Middle frontal gyrus (tissue), 1 donor: ENCODE results near the gene LTB.
"Not testable (repeated sequence)": the region's sequence is repeated elsewhere in the genome, so short reads cannot be mapped to it uniquely, and the experiment has no call there.

Experiments used
- DNase-seq: peaks from one replicate; pipeline ENCODE4 v3.0.0-alpha.2; 2015; ENCODE audit warnings: low spot score; ENCODE audit errors: extremely low spot score

Gene LTB

DNA sequence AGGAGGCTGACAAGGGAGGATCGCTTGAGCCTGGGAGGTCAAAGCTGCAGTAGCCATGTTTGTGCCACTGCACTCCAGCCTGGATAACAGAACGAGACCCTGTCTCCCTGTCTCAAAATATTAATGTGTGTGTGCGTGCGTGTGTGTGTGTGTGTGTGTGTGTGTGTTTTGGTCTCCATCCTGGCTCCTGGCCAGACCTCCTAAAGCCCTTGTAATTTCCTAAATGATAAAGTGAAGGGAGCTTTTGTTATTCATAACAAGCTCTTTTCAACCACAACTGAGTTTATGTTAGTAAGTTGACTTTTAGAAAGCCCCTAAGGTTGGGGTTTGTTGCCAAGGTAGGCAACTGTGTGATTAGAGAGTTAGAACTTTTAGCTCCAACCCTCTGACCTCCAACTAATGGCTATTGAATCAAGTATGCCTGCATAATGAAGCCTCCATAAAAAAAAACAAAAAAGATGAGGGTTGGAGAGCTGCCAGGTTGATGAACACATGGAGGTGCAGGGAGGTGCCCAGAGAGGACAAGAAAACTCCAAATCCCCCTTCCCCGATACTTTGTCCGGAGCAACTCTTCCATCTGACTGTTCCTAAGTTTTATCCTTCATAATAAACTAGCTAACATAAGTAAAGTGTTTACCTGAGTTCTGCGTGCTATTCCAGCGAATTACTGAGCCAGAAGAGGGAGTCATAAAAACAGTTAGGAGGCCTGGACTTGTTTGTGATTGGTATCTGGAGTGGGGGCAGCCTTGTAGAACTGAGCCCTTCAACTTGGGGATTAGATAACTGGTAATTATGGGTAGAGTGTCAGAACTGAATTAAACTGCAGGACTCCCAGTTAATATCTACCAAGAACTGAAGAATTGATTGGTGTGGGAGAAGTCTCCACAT is 27.5 kb upstream of the LTB start:
- DNase-seq, result no peak

DNA sequence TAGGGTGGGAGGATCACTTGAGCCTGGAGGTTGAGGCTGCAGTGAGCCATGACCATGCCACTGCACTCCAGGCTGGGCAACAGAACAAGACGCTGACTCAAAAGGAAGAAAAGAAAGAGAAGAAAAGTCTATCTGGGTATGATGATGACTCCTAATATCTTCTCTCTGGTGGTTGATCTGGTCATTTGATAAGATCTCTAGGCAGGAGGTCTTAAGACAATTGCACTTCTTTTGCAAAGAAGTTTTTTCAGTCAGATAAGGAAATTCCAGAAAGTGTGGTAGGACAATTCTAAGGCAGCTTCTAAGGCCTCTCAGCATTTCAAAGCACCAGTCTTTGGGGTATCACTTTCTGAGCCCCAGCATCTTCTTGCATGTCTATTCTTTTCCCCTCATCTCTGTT is 25.1 kb upstream of the LTB start:
- DNase-seq, result no peak

DNA sequence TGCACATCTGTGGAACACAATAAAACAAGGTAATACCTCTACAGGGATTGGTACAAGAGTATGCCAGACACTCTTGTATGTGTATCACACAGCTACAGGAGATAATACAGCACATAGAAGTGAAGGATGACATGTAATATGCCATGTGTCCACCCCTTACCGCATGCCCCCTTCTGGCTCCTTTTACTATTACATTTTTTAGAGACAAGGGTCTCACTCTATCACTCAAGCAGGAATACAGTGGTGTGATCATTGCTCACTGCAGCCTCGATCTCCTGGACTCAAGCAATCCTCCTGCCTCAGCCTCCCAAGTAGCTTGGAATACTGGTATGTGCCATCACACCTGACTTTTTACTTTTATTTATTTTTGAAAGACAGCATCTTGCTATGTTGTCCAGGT is 14.8 kb upstream of the LTB start:
- DNase-seq, result no peak

DNA sequence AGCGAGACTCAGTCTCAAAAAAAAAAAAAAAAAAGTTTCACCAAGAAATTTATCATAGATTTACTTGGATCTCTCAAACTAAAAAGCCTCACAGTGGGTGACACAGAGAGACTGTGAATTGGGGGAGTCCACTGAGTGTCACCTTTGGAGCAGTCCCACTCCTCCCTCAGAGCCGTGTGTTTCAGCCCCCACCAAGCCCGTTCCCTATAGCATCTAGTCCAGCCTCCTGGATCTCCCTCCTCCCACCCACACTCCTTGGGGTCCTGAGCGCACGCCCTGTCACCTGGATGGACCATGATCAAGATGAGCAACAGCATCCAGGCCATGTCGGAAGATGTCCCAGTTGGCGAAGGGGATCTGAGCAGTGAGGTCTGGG is 10.2 kb upstream of the LTB start:
- DNase-seq, result no peak

DNA sequence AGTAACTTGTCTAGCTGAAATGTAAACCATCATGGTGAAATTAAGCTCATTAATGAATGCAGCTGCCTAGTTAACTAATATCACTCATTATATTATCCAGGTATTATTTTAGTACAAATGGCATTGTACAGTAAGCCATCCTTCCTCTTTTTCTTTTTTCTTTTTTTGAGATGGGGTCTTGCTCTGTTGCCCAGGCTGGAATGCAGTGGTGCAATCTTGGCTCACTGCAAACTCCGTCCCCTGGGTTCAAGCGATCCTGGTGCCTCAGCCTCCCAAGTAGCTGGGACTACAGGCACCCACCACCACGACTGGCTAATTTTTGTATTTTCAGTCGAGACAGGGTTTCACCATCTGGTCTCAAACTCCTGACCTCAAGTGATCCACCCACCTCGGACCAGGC is 8.5 kb upstream of the LTB start:
- DNase-seq, result not testable (repeated sequence)

DNA sequence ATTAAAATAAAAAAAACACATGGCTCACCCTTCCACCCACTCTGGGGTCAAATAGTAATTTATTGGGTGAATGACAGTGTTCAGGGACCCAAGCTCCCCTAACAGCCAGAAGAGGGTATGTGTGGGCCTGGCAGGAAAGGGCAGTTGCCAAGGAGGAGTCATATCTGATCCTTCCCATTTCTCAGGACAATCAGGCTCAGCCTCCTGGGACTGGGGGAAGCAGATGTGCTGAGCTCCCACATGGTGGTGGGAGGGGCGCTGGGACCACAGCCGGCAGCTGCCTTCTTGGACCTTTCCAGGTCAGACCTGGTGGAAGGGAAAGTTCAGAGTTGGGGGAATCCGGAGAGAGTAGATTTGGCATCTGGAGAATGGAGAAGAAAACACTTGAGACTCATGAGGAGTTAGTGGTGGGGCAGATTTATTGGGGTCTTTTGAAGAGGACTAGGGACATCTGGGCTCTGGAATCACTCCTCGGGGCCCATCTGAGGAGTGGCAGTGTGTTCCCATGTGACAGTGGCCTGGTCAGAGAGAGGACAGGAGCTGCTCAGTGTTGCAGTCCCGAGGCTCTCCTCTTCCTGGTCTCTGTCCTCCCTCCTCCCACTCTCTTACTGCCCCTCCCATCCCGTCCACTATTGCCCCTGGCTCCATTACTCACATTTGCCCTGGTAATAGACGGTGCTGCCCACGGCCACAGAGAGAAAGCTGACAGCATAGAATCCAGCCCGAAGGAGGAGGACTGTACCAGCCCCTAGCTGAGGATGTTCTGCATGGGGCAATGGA is 6.8 kb upstream of the LTB start:
- no peak for DNase-seq

DNA sequence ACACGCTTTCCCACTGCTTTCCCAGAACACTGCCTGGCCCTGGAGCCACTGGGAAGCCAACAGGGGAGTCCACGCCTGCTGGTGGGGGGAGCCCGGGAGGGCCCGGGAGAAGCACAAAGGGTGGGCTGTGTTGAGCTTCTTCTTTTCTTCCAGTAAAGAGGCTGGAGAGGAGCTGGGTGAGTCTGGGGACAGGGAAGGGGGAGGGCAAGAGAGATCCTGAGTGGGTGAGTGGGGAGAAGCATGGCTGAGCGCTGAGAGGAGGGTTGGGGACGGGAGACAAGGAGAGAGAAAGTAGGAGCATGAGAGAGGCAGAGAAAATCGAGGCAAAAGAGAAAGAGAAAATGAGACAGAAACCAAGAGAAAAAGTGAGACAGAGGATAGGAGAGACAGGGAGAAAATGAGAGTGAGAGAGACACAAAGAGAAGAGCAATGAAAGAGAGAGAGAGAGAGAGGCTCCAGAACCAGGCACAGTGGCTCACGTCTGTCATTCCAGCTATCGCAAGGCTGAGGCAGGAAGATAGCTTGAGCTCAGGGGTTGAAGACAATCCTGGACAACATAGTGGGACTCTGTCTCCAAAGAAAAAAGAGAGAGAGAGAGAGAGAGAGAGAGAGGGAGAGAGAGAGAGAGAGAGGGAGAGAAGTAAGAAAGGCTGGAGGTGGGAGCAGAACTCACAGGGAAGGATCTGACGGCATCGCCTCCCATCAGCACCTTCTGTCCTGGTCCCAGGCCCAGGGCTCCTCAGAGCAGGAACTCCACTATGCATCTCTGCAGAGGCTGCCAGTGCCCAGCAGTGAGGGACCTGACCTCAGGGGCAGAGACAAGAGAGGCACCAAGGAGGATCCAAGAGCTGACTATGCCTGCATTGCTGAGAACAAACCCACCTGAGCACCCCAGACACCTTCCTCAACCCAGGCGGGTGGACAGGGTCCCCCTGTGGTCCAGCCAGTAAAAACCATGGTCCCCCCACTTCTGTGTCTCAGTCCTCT is 5.9 kb upstream of the LTB start:
- no peak for DNase-seq

DNA sequence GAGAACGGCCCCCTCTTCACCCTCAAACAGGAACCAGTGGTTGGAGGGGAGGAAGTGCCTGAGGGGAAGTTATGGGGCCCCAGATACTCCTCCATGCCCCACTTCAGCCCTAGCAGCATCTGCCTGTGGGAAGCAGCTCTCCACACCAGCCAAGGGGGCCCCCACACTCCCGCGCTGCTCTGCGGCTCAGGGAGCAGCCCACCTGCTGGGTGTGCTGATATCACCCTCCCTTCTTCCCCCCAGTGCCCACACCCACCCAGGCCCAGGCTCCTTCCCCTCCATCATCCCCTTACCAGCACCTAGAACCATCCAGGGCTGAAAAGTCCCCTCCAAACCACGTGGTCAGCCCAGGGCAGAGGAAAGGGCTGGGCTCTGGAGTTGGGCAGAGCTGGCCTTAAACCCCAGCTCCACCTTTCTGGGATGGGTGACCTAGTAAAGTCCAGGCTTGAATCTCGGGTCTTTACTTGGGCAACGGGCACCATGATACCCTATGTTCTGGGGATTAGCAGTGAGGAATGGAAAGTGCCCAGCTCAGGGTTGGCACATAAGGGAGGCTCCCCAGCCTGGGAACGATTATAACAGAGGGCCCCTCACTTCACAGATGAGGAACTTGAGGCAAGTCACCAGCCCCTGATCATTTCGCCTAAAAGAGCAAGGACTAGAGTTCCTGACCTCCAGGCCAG is 4.5 kb upstream of the LTB start:
- no peak for DNase-seq

DNA sequence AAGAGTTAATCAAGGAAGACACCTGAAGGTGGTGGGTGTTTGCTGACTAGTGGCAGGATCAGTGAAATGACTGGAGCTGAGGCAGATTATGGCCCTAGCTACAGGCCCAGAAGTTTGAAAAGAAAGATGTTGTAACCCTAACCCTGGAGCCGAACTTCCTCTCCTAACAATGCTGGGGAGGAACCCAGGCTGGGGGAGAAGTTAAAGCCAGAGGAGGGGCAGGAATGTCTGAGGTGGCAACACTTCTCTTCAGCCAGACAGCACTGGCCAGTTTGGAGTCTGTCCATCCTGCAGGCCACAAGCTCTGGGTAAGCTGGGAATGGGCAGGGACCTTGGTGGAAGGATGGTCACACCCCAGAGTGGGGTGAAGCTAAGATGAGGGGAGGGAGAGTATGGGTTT is 3.8 kb upstream of the LTB start, which contains the start of gene LST1:
LST1 (plus strand) TSS at position 270 of the 400 bp plus-strand sequence. CDS start 1,023 bp downstream, outside the sequence.
- DNase-seq, result no peak

DNA sequence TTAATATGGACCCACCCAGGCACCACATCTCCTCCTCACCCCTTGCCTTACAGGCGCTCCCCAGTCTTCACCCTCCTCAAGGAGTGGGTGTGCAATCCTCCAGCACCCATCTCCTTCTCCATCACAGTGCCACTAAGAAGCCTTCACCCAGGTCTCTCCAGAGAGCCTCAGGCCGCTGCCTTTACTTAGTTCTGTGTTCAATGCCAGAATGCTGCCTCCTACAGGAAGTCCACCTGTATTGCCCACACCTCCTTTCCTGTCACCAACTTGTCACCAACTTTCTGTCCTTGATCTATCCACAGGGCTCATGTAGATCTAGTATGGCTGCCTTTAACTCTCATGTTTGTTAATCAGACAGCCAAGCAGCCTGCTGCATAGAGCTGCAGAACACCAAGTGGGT is 3.3 kb upstream of the LTB start:
- no peak for DNase-seq

DNA sequence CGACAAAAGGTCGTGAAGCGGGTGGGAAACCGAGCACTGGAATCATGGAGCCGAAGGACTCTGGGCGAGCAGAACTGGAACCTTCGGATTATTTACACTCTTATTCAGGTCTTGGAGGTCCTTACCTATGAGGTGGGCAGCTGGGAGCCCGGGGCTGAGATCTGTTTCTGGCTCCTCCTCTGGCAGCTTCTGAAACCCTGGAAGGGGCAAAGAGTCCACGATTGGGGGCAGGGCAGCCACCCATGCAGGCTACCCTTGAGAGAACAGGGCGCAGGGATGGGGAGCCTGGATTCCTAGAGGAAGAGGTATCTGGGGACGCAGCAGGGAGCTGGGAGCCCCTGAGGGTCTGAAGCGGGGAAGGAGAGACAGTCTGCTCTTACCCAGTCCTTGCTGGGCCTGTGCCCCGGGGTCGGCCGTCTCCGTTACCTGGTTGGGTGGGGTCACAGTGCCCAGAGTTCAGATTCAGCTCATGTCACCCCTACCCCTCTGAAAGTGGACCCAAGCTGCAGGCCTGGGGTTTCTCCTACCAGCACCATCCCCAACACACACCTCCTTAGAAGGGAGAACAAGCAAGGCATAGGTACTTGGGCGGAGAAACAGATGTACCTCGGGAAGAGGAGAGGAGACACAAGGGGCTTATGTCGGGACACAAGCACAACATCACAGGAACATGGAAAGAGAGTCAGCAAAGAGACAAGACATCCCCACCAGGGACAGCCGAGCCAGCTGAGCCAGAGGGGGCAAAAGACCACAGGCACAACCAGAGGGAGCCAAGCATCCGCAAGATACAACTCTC is 592 bp downstream of the LTB start:
- no peak for DNase-seq

DNA sequence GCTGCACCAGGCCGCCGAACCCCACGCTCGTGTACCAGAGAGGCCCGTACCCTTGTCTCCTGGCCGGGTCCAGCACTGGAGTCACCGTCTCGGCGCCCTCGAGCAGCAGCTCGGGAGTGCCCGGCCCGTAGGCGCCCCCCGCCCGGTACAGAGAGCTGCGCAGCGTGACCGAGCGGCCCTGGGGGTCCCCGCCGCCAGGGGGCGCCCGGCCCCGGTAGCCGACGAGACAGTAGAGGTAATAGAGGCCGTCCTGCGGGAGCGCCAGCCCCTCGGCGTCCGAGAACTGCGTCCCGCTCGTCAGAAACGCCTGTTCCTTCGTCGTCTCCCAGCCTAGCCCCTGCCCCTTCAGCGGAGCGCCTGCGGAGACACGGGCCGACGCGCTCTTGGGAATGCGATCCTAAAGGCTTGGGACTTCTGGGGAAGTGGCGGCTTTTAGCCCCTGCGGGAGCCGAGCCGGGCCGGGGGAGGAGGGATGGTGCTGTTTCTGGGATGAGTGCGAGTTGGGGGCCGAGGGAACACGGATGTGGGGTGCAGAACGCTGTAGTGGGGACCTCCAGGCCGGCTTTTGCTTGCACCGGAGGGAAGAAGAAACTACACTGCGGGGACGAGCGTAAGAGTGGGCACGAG is 1.3 kb downstream of the LTB start:
- peak; percentile 58 for DNase-seq

DNA sequence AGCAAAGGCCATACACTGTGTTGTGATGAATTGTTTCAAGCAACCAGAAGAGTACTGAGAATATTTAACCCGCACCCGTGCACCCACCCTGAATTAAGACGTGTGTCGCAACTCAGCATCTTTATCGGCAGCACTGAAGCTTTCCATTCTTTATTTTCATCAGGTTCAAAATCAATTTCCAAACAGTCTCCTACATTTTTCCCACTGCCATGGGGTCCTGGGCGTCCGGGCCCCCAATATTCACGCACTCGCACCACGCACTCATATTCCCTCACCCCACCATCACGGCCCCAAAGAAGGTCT is 1.8 kb downstream of the LTB start:
- DNase-seq, result no peak

DNA sequence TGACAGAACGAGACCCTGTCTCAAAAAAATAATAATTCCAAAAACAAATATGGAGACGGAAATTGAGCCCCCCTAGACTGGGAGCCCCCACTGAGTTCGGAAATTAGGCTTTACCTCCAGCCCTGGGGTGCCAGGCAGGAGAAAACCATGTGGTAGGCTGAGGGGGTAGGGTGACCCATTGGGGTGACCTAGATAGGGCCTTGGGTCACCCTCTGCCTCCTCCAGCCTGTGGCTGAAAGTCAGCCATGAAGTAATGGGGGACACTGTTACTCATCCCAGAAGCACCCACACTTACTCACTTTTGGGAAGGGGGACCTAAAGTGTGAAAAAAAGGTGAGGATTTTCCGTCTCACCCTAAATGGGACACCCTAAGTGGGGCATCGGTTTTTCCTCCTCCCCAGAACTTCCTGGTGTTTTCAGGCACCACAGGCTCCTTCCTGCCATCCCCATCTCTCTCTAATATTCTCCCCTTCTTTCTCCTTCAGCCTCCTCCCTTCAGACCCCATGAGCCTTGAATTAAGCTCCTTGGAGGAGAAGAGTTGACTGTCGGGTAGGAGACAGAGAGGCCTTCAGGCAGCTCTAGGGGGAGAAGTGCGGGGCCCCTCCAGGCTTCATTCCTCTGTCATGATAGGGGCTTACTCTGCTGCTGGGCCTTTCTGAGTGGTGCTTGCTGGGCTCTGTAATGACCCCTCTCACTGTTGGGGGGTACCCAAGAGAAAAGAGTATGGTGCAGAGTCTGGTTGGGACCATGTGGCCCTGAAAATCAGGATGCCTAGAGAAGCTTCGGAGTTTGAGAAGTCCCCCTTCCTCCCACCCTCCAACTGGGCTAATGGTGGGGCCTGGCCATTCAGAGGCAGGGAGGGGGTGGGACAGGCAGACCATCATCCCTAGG is 2.4 kb downstream of the LTB start:
- DNase-seq, result no peak

DNA sequence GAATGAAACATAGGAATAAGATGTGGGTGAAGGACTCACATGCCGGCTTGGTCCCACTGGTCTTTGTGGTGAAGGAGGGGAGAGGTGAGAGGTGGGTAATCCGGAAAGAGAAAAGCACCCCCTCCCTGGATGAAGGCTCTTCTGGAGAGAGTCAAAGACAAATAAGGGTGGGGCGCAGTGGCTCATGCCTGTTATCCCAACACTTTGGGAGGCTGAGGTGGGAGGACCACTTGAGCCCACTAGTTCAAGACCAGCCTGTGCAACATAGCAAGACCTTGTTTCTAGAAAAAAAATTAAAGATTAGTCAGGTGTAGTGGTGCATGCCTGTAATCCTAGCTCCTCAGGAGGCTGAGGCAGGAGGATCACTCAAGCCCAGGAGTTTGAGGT is 3.1 kb downstream of the LTB start:
- no peak for DNase-seq

DNA sequence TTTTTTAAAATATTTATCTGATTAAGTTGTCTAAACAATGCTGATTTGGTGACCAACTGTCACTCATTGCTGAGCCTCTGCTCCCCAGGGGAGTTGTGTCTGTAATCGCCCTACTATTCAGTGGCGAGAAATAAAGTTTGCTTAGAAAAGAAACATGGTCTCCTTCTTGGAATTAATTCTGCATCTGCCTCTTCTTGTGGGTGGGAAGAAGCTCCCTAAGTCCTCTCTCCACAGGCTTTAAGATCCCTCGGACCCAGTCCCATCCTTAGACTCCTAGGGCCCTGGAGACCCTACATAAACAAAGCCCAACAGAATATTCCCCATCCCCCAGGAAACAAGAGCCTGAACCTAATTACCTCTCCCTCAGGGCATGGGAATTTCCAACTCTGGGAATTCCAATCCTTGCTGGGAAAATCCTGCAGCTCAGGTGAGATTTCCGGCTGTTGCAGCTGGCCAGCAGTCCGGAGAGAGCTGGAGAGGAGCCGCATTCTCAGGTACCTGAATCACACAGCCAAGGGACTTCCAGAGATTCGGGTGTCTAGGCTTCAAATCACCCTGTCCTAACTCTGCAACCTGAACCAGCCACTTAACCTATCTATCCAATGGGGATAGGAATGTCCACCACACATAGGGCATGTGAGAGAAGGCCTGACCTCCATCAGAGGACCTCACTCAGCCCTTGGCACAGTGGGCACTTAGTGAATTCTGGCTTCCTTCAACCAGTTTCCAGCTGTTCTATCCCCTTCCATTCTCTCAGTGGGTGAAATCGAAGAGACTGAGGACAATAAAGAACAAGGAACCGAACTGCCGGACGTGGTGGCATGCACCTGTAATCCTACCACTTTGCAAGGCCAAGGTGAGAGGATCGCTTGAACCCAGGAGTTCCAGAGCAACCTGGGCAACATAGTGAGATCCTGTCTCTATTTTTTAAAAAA is 3.8 kb downstream of the LTB start:
- DNase-seq, result no peak

DNA sequence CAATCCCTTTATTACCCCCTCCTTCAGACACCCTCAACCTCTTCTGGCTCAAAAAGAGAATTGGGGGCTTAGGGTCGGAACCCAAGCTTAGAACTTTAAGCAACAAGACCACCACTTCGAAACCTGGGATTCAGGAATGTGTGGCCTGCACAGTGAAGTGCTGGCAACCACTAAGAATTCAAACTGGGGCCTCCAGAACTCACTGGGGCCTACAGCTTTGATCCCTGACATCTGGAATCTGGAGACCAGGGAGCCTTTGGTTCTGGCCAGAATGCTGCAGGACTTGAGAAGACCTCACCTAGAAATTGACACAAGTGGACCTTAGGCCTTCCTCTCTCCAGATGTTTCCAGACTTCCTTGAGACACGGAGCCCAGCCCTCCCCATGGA is 4.7 kb downstream of the LTB start:
- DNase-seq, result no peak
